Stimulated activated CD8-positive, alpha-beta memory T cell treated with anti-CD3 and anti-CD28 coated beads, Interleukin-12 subunit alpha, Interleukin-12 subunit beta, amount 100 ng/mL, for 1 hour (primary cell): ENCODE results near the gene KIF25.
"Not testable (repeated sequence)": the region's sequence is repeated elsewhere in the genome, so short reads cannot be mapped to it uniquely, and the experiment has no call there.

ENCODE experiments used
- DNase-seq: peaks from one replicate; pipeline ENCODE4 v3.0.0-alpha.2; 2020; ENCODE audit warnings: low read depth

Gene KIF25

GRCh38 chr6:167995731-167996151 lies 1.7 kb upstream of the KIF25 start:
- no peak for DNase-seq

DNA sequence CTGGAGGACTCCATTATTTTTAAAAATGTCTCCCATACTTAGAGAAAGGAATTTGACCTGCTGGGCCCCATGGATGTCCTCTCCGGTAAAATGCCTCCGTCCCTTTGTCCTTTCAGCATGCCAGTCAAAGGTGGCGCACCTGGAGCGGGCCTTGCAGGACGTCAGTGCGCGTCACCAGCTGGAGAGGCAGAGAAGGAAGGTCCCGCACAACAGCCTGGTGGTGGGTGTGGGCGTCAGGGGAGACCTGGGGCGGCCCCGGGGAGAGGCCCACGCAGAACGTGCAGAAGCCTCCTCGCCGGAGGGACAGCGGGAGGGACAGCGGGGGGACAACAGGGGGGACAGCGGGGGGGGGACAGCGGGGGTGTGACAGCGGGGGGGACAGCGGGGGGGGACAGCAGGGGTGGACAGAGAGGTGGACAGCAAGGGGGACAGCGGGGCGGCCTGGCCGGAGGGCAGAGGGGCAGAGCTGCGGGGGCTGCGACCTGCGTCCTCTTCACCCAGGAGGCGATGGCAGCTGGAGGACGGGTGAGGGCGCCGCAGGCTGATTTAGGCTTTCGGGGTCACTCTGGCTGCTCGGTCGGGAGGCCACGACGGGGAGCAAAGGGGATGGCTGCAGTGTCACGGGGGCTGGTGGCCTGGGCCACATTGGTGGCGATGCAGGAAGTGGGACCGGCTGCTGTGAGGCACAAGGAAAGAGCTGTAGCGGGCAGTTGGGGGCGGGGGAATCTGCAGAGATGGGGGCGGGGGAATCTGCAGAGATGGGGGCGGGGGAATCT lies 859 bp upstream of the KIF25 start:
- DNase-seq: no peak

DNA sequence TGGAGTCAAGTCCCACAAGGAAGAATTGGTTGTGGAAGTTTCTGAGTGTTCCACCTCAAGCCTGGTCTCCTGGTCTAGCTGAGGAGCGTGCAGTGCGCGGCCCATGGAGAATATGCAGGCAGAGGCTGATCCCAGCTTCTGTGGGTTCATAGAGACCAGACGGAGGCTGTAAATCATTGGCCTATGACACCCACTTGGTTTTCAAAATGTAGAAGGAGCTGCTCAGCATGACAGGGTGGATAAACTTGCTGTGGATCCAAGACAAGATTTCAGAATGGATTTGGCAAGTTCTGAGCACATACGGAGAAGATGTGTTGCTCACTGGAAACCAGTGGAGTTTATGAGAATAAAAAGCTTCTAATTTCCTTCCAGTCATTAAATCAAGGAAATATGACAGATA lies 744 bp downstream of the KIF25 start:
- no peak for DNase-seq

DNA sequence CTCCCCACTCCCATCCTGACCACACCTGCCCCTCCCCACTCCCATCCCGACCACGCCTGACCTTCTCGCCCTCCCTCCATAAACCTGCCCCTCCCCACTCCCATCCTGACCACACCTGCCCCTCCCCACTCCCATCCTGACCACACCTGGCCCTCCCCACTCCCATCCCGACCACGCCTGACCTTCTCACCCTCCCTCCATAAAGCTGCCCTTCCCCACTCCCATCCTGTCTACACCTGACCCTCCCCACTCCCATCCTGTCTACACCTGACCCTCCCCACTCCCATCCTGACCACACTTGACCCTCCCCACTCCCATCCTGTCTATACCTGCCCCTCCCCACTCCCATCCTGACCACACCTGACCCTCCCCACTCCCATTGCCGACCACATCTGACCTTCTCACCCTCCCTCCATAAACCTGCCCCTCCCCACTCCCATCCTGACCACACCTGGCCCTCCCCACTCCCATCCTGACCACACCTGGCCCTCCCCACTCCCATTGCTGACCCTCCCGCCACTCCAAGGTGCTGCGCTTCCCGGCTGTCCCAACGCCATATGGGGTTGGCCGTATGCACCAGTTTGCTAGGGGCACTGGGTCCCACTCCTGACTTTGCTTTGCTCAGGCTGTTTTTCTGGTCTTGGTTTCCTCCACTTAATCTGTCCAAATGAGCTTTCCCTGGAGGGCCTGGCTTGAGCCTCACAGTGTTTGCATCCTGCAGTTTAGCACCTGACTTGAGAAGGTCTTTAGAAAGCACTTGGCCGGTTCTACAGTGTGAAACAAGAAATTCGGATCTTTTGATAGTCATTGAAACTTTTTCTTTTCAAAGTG lies 2.9 kb downstream of the KIF25 start:
- no peak for DNase-seq

DNA sequence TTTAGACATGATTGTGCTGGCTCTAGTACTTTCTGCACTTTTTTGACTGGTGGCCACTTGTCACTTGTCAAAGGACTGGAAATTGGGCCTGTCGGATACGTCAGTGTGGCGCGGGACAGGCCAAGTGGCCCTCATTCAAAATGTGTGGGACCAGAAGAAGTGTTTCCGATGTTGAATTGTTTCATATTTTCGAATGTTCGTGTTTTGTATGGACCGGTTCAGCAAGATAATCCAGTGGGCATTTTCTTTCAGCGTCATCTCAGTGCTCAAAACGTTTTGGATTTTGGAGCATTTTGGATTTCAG lies 3.5 kb downstream of the KIF25 start:
- no peak for DNase-seq

GRCh38 chr6:168001514-168001913 lies 4.0 kb downstream of the KIF25 start:
- not testable (repeated sequence) for DNase-seq

DNA sequence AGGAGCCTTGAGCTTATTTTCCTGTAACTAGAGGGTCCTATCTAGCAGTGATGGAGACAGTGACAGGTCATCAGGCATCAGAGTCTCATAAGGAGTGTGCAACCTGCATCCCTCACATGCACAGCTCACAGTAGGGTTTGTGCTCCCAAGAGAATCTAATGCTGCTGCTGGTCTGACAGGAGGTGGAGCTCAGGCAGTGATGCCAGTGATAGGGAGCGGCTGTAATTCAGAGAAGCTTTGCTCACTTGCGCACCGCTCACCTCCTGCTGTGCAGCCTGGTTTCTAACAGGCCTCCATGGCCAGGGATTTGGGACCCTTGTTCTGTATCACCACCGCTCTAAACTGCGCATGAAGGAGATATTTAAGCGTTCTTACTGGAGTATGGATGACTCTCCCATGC lies 5.3 kb downstream of the KIF25 start:
- DNase-seq: no peak

DNA sequence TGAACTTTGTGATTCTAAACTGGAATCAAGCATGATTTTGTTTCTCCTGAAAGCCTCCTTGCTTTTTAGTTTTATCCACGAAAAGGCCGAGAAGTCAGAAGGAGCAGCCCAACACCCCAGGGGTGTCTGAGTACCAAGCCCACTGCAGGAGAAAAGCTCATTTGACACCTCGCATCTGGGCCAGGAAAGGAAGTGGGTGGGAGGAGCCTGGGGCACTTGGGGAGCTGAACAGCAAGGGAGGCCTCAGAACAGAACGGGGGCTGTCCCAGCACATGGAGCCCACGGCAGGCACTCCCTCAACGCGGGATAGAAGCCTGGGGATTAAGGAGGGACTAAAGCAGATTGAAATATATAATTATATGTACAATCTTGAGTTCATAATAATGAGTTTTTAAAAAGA lies 6.6 kb downstream of the KIF25 start:
- DNase-seq: no peak

DNA sequence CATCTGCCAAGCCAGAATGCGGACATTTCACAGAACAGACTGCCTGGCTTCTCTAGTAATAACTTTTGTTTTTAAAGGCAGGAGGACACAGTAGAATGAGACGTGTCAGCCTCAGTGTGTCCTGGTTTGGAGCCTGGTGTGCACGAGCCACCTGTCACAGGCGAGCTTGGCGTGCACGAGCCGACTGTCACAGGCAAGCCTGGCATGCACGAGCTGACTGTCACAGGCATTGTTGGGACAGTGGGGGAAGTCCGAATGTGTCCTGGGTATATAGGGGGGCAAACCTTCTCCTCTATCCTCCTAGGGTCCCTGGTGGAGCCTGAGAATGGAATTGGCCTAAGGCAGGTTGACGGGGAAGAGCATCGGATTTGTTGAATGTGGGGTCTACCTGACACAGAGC lies 7.5 kb downstream of the KIF25 start:
- no peak for DNase-seq

- no peak for DNase-seq
Measured at GRCh38 chr6:168005796-168006195, 8.3 kb downstream of the KIF25 start.

DNA sequence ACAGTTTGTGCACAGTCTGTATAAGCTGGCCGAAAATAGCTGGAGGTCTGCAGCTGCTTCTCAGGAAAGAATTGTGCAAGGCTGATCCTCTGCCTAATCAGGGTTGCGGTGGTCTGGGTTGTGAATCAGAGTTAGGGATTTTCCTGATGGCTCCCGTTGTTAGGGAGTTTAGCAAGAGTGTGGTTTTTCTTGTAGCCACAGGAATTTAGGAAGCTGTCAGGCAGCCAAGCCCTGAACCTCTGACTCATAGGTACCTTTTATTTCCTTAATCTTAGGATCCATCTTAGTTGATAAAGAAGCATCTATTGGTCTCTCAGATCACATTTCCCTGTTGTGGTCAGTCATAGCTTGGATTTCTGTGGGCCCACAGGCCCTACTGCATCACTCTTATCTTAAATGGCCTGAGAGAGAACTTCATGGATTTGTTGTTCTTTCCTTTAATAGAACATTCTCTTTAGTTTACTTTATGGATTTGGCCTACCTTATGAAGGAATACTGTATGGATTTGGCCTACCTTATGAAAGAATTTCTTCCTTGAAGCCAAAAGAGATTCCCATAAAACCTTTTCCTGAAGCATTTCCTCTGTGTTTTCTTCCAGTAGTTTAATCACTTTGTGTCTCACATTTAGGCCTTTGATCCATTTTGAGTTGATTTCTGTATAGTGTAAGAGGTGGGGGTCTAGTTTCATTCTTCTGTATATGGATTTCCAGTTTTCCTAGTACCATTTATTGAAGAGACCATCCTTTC lies 10.3 kb downstream of the KIF25 start:
- no peak for DNase-seq

- DNase-seq: no peak
Measured at GRCh38 chr6:168009331-168009730, 11.9 kb downstream of the KIF25 start.

DNA sequence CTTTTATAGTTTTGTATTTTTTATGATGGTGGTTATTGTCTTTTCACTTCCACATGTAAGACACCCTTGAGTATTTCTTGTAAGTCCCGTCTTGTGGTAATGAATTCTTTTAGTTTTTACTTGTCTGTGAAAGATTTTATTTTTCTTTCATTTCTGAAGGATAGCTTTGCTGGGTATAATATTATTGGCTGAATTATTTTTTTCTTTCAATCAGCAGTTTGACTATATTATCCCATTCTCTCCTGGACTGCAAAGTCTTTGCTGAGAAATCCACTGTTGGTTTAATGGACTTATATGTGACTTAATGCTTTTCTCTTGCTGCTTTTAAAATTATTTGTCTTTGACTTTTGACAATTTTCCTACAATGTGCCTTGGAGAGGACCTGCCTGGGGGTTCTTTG lies 13.8 kb downstream of the KIF25 start:
- no peak for DNase-seq

DNA sequence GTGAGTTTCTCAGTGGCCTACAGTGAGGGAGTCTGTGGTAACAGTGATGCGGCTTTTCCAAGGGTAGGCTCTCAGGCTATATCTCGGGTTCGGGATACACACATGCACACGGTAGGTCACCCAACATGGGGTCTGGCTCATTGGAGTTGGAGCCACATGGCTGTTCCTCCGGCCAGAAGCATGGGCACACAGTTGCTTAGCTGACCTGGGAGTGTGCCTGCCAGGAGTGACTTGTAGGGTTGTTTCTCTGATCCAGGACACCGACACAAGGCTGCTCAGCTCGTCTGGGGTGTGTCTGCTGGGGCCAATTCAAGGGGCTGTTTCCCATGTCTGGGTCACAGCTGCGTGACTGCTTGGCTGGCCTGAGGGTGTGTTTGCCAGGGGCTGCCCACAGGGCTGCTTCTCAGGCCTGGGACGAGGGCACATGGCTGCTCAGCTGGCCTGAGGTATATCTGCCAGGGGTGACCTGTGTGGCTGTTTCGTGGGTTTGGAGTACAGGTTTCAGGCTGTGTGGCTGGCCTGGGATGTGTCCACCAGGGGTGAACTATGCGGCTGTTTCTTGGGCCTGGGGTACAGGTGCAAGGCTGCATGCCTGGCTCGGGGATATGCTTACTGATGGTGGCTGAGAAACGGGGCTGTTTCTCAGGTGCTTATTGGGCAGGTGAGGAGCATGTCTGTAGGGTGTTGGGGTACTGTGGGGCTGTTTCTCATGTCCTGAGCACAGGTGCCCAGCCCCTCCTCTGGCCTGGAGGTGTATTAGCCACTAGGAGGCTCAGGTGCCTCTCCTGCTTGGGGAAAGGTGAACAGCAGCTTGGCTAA lies 15.2 kb downstream of the KIF25 start:
- no peak for DNase-seq

DNA sequence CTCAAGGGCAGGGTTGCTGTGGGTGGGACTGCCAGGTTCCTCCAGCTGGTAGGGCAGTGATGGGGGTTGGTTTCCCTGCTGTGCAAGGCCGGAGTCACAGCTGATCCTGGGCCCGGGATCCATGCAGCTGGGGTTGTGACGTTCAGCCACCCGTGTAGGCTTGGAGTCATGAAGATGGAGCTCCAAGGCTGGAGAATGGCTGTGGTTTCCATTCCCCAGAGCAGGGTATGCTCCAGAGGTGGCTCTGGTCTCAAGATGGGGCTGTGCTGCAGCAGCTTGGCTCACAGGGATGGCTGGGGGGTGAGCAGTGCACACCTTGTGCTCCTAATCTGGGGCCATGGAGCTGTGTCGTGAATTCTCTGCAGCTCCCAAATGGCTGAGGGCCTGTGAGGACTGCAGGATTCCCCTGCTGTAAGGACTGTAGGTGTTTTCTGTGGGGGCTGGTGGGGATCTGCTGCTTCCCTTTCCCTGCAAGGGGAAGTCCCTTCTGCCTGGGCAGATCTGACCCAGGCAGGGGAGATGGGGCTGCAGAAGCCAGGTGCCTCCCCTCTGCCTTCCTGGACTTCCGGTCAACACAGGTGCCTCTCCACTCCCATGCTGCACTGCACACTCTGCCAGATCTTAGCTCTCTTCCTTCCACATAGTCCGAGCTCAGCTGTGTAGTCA lies 15.9 kb downstream of the KIF25 start:
- no peak for DNase-seq

- DNase-seq: no peak
Measured at GRCh38 chr6:168014428-168014827, 17.0 kb downstream of the KIF25 start.

- DNase-seq: no peak
Measured at GRCh38 chr6:168015009-168015408, 17.5 kb downstream of the KIF25 start.

- no peak for DNase-seq
Measured at GRCh38 chr6:168015482-168016175, 18.2 kb downstream of the KIF25 start.

DNA sequence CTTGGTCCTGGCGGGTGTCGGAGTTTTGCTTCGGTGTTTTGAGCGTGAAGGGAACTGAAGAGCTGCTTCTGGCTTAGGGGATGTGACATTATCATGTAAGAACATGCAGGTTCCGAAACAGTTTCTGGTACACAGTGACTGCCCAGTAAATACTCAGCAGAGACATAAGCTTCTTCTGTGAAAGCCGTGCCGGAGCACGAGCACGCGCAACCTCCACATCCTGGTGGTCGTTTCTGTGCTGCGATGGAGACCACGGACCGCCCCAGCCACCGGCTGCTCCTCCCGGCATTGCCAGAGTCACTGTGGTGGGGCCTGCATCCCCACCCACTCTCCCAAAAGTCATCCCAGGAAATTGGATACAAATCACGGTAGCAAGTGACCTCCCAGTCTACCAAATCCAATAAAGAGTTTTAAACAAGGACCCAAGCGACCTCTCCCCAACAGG lies 18.7 kb downstream of the KIF25 start:
- DNase-seq: no peak

DNA sequence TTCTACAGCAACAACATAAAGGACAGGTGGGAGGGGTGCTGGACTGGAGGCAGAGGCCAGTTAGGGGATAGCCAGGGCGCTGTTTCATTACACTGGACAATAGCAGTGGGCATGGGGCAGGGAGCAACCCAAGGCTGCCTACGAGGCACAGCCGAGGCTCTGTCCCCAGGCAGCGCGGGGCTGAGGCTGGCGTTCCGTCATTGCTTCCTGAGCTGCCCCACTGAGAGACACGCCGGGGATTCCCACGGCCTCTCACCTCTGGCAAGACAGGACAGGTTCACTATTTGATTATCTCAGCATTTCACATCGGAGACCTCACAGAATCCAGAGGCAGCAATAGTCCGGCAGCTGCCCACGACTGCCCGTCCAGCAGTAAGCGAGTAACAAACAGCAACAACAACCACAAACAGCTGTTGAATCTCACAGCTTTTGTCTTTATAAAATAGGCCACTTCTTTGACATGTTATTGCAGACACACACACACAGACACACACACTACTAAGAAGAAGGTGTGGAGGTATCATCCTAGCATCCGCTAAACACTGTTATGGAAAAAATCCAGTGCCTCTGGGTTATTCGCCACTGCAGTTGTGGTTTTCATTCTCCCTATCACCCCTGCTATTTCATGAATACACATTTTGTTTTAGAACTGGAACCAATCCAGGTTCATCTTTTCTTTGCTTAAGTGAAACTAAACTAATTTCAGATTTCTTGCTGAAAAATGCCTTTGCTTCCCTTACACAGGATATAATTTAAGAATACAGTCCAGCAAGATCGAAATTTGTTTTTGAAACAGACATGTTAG lies 19.5 kb downstream of the KIF25 start:
- no peak for DNase-seq
